Gastrocnemius medialis (tissue), 4 donors: Measurements from ENCODE around the gene EVA1B.

Experiments
- POLR2A ChIP-seq, 2 donors: fragments of 450-650 bp; IDR thresholded peaks; one replicate each; pipeline ENCODE4 v1.6.1; 2017; ENCODE audit warnings: antibody characterized with exemption in 2 of 2, mild to moderate bottlenecking in 2 of 2, moderate library complexity in 2 of 2
- TF ChIP-seq, protein P1 (sequence below), 5 experiments: fragments of 450-650 bp in 3 of 5; fragments of 200-600 bp in 2 of 5; sonication (generic) in 2 of 5; IDR thresholded peaks in 4 of 5; conservative IDR thresholded peaks in 1 of 5; 1 replicate in 4 of 5; 2 replicates in 1 of 5; pipeline ENCODE4 v1.5.1; 2016 to 2019; ENCODE audit warnings: antibody characterized with exemption in 5 of 5, mild to moderate bottlenecking in 3 of 5, moderate library complexity in 3 of 5

DNA sequence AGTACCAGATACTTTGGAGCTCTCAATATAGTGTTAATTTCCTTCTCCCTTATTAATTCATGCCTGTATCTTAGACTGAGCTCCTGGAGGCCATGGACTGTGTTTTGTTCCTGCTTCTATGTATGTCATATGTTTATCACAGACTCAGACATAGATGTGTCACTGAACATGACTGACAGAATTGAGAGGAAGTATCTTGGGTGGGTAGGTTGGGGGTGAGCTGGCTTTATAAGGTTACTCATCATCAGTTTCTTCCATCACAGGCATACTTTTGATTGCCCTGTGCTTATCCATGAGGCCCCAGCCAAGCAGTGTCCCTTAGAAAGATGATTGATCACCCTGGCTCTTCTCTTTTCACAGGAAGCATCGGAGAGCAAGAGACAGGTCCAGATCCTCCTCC is 22.9 kb downstream of the EVA1B start:
- no peak for TF ChIP-seq POLR2A (IDR thresholded peaks at IDR 0.05)
- TF ChIP-seq, protein P1, sequence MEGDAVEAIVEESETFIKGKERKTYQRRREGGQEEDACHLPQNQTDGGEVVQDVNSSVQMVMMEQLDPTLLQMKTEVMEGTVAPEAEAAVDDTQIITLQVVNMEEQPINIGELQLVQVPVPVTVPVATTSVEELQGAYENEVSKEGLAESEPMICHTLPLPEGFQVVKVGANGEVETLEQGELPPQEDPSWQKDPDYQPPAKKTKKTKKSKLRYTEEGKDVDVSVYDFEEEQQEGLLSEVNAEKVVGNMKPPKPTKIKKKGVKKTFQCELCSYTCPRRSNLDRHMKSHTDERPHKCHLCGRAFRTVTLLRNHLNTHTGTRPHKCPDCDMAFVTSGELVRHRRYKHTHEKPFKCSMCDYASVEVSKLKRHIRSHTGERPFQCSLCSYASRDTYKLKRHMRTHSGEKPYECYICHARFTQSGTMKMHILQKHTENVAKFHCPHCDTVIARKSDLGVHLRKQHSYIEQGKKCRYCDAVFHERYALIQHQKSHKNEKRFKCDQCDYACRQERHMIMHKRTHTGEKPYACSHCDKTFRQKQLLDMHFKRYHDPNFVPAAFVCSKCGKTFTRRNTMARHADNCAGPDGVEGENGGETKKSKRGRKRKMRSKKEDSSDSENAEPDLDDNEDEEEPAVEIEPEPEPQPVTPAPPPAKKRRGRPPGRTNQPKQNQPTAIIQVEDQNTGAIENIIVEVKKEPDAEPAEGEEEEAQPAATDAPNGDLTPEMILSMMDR (IDR thresholded peaks at IDR 0.05 in 4 of 5, conservative IDR thresholded peaks at IDR 0.05 in 1 of 5): no peak
